ENCODE results near the gene SCN5A.

Gene SCN5A

GRCh38 chr3:38649500-38650247, at the start of gene SCN5A:
Gene SCN5A, minus strand, starts transcription at chr3:38649687. Its CDS starts 16,380 bp downstream, at chr3:38633307.
- peak; percentile 61 to 77 for DNase-seq

- DNase-seq, result no peak
Observed at GRCh38 chr3:38698760-38699159, 49.3 kb upstream of the SCN5A start.

GRCh38 chr3:38698061-38698460, 48.6 kb upstream of the SCN5A start:
- no peak for DNase-seq

DNA sequence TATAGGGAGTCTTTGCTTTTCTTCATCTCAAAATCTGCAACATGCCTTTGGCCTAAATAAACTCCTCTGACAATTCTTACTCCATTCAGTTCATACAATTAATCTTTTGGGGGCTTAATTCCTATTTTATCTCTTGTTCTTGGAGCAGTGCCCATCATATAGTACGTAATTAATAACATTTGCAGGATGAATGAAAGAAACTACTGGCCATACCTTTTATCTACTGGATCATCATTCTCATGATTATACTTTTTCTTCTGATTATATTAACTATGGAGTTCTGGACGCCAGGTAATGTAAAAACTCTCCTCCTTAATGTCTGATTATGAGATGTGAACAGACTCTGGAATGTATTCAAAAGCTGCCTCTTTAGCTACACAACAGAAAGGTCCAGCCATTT, 46.5 kb upstream of the SCN5A start:
- no peak for DNase-seq

- DNase-seq, result no peak
Observed at GRCh38 chr3:38690185-38690584, 40.7 kb upstream of the SCN5A start.

GRCh38 chr3:38689774-38690173, 40.3 kb upstream of the SCN5A start:
- DNase-seq, result no peak

GRCh38 chr3:38689346-38689745, 39.9 kb upstream of the SCN5A start:
- DNase-seq, result no peak

GRCh38 chr3:38687321-38687720, 37.8 kb upstream of the SCN5A start:
- no peak for DNase-seq

GRCh38 chr3:38684546-38684945, 35.1 kb upstream of the SCN5A start:
- no peak for DNase-seq

GRCh38 chr3:38669668-38670067, 20.2 kb upstream of the SCN5A start:
- no peak for DNase-seq

DNA sequence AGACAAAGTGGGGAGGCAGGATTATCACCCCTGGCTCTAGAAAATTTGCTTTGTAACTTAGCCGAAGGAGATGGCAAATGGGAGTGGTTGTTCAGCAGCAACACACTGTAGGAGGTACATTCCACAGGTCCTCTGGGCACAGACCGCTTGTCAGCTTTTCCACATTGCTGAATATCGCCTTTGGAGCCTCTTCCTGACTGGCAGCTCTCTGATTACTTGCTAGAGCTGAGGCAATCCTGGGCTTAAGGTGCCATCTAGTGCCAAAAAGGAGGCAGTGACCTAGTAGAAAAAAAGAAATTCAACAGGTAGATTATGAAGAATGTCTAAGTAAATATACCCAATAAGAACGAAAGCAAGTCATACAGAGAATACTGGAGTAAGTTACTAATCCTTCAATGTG, 13.1 kb upstream of the SCN5A start:
- DNase-seq, result no peak

DNA sequence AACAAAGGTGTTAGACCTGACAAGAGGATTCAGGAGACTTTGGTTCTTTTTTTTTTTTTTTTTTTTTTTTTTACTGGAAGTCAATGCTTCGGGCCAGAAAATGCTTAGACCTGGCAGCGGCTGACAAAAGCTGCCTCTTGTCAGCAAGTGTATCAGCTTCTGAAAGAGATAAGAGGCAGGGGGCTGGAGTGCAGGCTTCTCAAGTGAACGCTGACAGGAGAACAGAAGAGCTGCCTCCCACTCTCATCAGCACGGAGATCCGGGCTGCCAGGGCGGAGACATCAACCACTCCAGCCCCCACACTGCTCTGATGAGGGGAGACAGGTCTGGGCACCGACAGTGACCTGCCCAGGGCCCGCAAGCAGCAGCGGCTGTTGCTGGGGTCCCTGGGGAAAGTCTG, 9.4 kb upstream of the SCN5A start:
- no peak for DNase-seq

- no peak for DNase-seq
Observed at GRCh38 chr3:38657369-38657768, 7.9 kb upstream of the SCN5A start.

- no peak for DNase-seq
Observed at GRCh38 chr3:38655708-38656300, 6.3 kb upstream of the SCN5A start.

GRCh38 chr3:38653685-38654537, 4.4 kb upstream of the SCN5A start:
- DNase-seq, result no peak

- DNase-seq, result no peak
Observed at GRCh38 chr3:38652934-38653333, 3.4 kb upstream of the SCN5A start.

DNA sequence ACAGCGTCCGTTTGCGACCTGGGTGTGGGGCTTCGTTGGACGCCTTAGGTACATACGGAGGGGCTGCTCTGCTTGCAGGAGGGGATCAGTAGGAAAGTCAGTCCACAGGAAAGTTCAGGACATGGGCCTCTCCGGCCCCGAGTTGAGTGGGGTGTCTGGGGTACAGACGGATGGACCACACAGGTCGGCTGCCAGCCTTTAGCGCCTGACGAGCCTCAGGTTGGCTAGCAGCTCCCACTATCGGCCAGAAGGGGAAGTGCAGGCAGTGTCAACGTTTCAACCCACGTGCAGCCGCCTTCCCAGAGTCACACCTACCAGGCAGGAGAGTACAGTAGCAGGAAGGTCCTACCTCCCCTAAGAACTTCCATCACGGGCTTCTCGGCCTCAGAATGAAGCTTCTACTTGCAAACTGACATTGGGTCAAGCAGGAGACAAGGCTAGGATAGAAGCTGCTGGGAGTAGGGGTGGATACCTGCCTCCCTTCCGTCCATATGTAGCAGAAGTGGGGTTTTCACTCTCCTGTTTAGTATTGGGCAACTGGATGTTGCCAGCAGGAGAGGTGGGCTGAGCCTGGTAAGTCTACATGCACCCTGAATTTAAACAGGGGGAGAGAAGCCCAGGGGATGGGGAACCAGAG, 1.8 kb upstream of the SCN5A start:
- DNase-seq, result peak; percentile 63 to 65

DNA sequence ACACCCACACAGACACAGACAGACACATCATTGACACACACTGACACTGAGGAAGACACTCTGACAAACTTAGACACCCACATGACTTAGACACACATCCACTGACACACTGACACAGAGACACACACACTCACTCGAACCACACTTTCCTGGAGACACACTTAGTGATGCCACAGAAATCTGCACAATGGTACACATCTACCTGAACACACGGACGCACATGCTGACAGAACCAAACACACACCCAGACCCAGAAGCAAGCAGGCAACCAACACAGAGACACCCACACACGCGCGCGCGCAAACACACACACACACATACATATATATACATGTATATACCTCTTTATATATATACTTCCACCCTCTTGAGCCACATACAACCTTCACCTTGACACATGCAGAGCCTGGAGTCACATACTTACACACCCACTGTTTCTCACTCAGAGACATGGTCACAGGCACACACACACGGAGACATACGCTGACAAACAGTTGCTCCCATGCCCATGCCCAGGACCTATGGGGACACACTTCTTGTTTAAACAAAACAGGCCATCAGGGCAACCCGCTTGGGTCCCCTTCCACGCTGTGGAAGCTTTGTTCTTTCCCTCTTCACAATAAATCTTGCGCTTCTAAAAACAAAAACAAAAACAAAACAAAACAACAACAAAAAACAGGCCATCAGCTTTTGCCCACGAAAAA, 913 bp upstream of the SCN5A start:
- no peak for DNase-seq

DNA sequence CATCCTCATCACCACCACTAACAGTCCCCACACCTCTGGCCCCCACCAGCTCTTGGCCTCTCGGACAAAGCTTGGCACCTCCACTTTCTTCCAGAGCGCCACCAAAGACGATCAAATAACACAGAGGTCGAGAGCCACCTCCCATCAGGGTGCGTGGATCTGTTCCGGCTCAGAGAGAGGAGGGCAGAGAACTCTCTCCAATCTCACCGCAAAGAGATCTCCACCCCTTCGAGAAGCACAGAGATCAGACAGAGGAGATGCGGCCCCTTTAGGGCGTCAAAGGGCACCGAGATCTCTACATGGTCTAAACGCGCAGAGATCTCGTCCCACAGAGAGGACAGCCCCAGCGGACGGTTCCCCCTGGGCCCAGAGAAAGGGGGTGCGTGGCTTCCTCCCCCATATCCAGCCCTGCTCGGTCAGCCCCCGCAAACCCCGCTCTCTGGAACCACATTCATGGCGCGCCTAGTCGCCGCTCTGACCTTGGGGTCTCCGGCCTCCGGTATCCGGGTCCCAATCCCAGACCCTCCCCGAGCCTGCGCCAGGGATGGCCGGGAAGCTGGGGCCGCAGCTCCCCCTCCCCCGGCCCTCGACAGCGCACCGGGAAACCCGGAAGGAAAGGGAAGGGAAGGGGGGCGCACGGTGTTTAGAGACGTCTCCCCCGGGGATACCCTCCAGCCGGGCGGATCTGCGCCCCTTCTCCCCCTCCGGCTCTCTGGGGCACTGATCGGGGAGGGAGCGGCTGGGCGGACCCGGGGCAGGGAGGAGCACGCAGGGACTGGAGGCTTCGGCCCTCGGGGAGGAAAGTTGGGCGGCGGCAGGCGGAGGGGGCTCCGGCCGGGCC, 608 bp downstream of the SCN5A start:
- DNase-seq, result no peak

GRCh38 chr3:38648024-38648658, 1.3 kb downstream of the SCN5A start:
- DNase-seq, result no peak

Measured in stimulated activated CD4-positive, alpha-beta T cell treated with anti-CD3 and anti-CD28 coated beads, Interleukin-4, amount 100 ng/mL, for 4 hours (primary cell).